ENCODE results near the gene TTC7B.

DNA sequence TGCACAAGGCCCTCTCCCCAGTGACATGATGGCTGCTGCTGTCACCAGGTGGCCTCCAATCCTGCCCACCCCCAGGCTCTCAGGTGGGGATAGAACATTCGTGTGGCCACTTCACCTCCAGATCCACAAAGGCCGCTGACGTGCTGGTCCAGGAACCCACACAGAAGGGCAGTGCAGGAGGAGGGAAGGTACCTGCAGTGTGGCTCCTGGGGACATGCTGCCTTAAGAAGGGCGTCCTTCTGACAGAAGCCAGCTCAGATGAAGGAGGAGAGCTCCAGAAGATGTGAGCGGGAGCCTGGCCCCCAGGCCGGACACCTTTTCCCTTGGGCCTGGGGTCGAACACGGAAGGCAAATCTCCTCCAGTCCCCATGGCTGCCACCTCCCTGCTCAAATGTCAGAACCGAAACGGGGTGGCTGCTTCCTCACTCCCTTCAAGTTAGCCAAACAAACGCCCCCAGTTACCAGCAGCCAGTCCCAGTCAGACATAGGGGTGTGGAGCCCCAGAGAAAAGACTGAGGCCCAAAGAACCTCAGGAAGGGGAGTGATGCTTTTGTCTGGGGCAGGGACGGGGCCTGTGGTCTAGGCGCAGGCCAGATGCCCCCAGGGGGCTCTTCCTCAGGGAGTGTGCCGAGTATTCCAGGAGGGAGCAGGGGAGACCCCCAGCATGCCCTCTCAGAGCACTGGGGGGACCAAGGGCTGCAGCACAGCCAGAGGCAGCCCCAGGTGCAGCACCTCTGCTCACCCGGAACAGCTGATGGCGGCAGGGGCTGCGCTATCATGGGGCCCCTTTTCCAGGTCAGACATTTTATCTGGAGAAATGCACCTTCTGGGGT, 263.5 kb downstream of the TTC7B start:
- no peak for TF ChIP-seq EGR1 (IDR thresholded peaks at IDR 0.05)
- TF ChIP-seq TAF1 (IDR thresholded peaks at IDR 0.05; ENCODE audit: low read depth) = no peak
- TF ChIP-seq REST (IDR thresholded peaks at IDR 0.05; ENCODE audit: low read depth) = no peak
- no peak for TF ChIP-seq EP300 (IDR thresholded peaks at IDR 0.05; ENCODE audit: borderline replicate concordance)
- TF ChIP-seq CEBPB (IDR thresholded peaks at IDR 0.05) = no peak
- no peak for TF ChIP-seq TCF12 (IDR thresholded peaks at IDR 0.05; ENCODE audit: low read depth)
- no peak for TF ChIP-seq CREB1 (IDR thresholded peaks at IDR 0.05; ENCODE audit: low read depth)
- TF ChIP-seq, protein P1, sequence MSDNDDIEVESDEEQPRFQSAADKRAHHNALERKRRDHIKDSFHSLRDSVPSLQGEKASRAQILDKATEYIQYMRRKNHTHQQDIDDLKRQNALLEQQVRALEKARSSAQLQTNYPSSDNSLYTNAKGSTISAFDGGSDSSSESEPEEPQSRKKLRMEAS (IDR thresholded peaks at IDR 0.05) = no peak
- no peak for TF ChIP-seq RAD21 (IDR thresholded peaks at IDR 0.05; ENCODE audit: low read depth)
- TF ChIP-seq, protein P2, sequence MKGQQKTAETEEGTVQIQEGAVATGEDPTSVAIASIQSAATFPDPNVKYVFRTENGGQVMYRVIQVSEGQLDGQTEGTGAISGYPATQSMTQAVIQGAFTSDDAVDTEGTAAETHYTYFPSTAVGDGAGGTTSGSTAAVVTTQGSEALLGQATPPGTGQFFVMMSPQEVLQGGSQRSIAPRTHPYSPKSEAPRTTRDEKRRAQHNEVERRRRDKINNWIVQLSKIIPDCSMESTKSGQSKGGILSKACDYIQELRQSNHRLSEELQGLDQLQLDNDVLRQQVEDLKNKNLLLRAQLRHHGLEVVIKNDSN (IDR thresholded peaks at IDR 0.05) = no peak
- TF ChIP-seq TEAD4 (IDR thresholded peaks at IDR 0.05) = no peak
- TF ChIP-seq YY1 (IDR thresholded peaks at IDR 0.05; ENCODE audit: low read depth) = no peak
- no peak for TF ChIP-seq FOXM1 (IDR thresholded peaks at IDR 0.05; ENCODE audit: borderline replicate concordance, low read depth)
- TF ChIP-seq ZBTB7A (IDR thresholded peaks at IDR 0.05; ENCODE audit: low read depth) = no peak
